K562 (cell line): Measurements from ENCODE around the gene MYOM1. TPM values are rescaled to one million over a fixed set of nuclear protein-coding genes. Genes with fewer than 3 reads are reported as not detected.

Source experiments
- ATAC-seq: fragments of 200-7000 bp; cut with Tn5 transposase; 3 replicates; pipeline ENCODE4 v1.9.1; 2020; ENCODE audit warnings: moderate library complexity
- BruUV-seq: library from RNA; stranded (reverse); fragments of 400-500 nt; replicated peaks from 2 replicates; lab custom pipeline; 2021; lab: Mats Ljungman, UMichigan
- CTCF ChIA-PET: fragments of 300-600 bp; formaldehyde crosslinking; extraction: SDS; loops from one replicate; lab custom pipeline; 2021; ENCODE audit warnings: low intra/inter-chr PET ratio; lab: Yijun Ruan, JAX
- POLR2A ChIA-PET: fragments of 300-600, 350-650 bp; sonication (Branson Sonifier 250); formaldehyde crosslinking; extraction: SDS; loops from one replicate; lab custom pipeline; 2021; ENCODE audit warnings: antibody characterized with exemption, inconsistent platforms; lab: Yijun Ruan, JAX
- DNase-seq, 4 experiments: peaks; one replicate each; pipeline versions ENCODE4 v3.0.0 to v3.0.0-alpha.2; 2011 to 2018; ENCODE audit warnings: low spot score in 3 of 4, mixed read lengths in 3 of 4; ENCODE audit errors: extremely low read depth in 1 of 4
- FAIRE-seq: peaks from 2 replicates; lab custom pipeline; 2011; peaks lifted over from hg19 to GRCh38; lab: Jason Lieb, UNC
- H2AFZ ChIP-seq: 2 replicates; pipeline ENCODE4 v1.6.0; 2011; ENCODE audit warnings: low read depth, low read length, control low read depth, inconsistent platforms
- H3K27ac ChIP-seq: fragments of 200-600 bp; 3 replicates; pipeline ENCODE4 v1.8.0; 2011; ENCODE audit warnings: low read depth, mild to moderate bottlenecking, control low read depth, inconsistent platforms, low read length, moderate library complexity, mixed read lengths; ENCODE audit errors: extremely low read depth
- H3K27me3 ChIP-seq, 2 experiments: fragments of 300-600 bp in 1 of 2; 2 replicates in 1 of 2; 3 replicates in 1 of 2; pipeline versions ENCODE4 v1.6.0 to v1.8.0; 2011; ENCODE audit warnings: inconsistent platforms in 2 of 2, low read length in 2 of 2, mild to moderate bottlenecking in 1 of 2, mixed read lengths in 1 of 2, moderate library complexity in 1 of 2; ENCODE audit not compliant: control insufficient read depth in 2 of 2, insufficient read depth in 2 of 2
- H3K36me3 ChIP-seq: fragments of 300-600 bp; 3 replicates; pipeline ENCODE4 v1.8.0; 2011; ENCODE audit warnings: mild to moderate bottlenecking, low read length, inconsistent platforms; ENCODE audit not compliant: control insufficient read depth, insufficient read depth
- H3K4me1 ChIP-seq, 2 experiments: fragments of 200-600 bp in 1 of 2; replicated peaks in 1 of 2; 2 replicates in 1 of 2; 3 replicates in 1 of 2; pipeline versions ENCODE4 v1.5.1 to v1.8.0; 2011; ENCODE audit warnings: inconsistent platforms in 2 of 2, low read length in 2 of 2, mild to moderate bottlenecking in 1 of 2, mixed read lengths in 1 of 2, moderate library complexity in 1 of 2; ENCODE audit not compliant: control insufficient read depth in 2 of 2, insufficient read depth in 2 of 2
- H3K4me2 ChIP-seq: 2 replicates; pipeline ENCODE4 v1.6.1; 2011; ENCODE audit warnings: low read length, control low read depth, inconsistent platforms, mixed read lengths; ENCODE audit not compliant: insufficient read depth
- H3K4me3 ChIP-seq: fragments of 200-600 bp; sonication (generic), shearing (Covaris generic); 2 replicates; pipeline ENCODE4 v1.5.1; 2016; ENCODE audit warnings: control low read depth, inconsistent platforms
- H3K79me2 ChIP-seq: fragments of 200-600 bp; 3 replicates; pipeline ENCODE4 v1.8.0; 2011; ENCODE audit warnings: low read length, inconsistent platforms; ENCODE audit not compliant: control insufficient read depth, insufficient read depth
- H3K9ac ChIP-seq, 2 experiments: 2 replicates each; pipeline versions ENCODE4 v1.6.0 to v1.6.1; 2011; ENCODE audit warnings: low read depth in 2 of 2, low read length in 2 of 2, control low read depth in 1 of 2, inconsistent platforms in 1 of 2, mild to moderate bottlenecking in 1 of 2, mixed read lengths in 1 of 2; ENCODE audit not compliant: insufficient read depth in 1 of 2
- H3K9me1 ChIP-seq: one replicate; pipeline ENCODE4 v1.6.0; 2011; ENCODE audit warnings: inconsistent platforms, mild to moderate bottlenecking, low read length, moderate library complexity; ENCODE audit not compliant: control insufficient read depth, insufficient read depth
- H3K9me3 ChIP-seq: replicated peaks from 2 replicates; pipeline ENCODE4 v1.5.1; 2011; ENCODE audit warnings: low read depth, low read length, inconsistent platforms; ENCODE audit not compliant: control insufficient read depth, insufficient read depth
- H4K20me1 ChIP-seq: replicated peaks from 2 replicates; pipeline ENCODE4 v1.6.1; 2011; ENCODE audit warnings: low read length, inconsistent platforms, mixed read lengths; ENCODE audit not compliant: control insufficient read depth, insufficient read depth
- ARNT ChIP-seq, 2 experiments: fragments of 450-650 bp; IDR thresholded peaks; 2 replicates each; pipeline ENCODE4 v1.6.1; 2016; ENCODE audit warnings: mild to moderate bottlenecking in 1 of 2
- BACH1 ChIP-seq: fragments of 200-800 bp; sonication (Bioruptor generic); IDR thresholded peaks from 2 replicates; pipeline ENCODE4 v1.6.1; 2016; ENCODE audit warnings: missing genetic modification characterization, missing compliant biosample characterization
- E4F1 ChIP-seq: fragments of 250-450 bp; sonication (Bioruptor Pico); IDR thresholded peaks from 2 replicates; pipeline ENCODE4 v1.5.0; 2021; ENCODE audit warnings: mild to moderate bottlenecking, borderline replicate concordance
- FIP1L1 ChIP-seq: fragments of 200-400 bp; formaldehyde crosslinking; IDR thresholded peaks from 2 replicates; pipeline ENCODE4 v1.6.1; 2018; ENCODE audit warnings: mild to moderate bottlenecking, low read depth, low read length; ENCODE audit not compliant: poor library complexity, severe bottlenecking
- MLX ChIP-seq, 2 experiments: fragments of 450-650 bp in 1 of 2; sonication (generic) in 1 of 2; formaldehyde crosslinking; conservative IDR thresholded peaks; 2 replicates each; pipeline versions ENCODE4 v1.4.0 to v1.8.1; 2020 to 2022; ENCODE audit warnings: mild to moderate bottlenecking in 1 of 2, missing genetic modification reagents in 1 of 2
- MTA1 ChIP-seq: fragments of 450-650 bp; IDR thresholded peaks from 2 replicates; pipeline ENCODE4 v1.6.1; 2017; ENCODE audit warnings: borderline replicate concordance
- NFATC3 ChIP-seq: fragments of 450-650 bp; IDR thresholded peaks from 2 replicates; pipeline ENCODE4 v1.6.1; 2017; ENCODE audit warnings: mild to moderate bottlenecking
- OTX1 ChIP-seq: fragments of 450-650 bp; formaldehyde crosslinking; IDR thresholded peaks from 2 replicates; pipeline ENCODE4 v1.4.0; 2022; ENCODE audit warnings: mild to moderate bottlenecking
- SIX5 ChIP-seq, 2 experiments: IDR thresholded peaks; 2 replicates each; pipeline ENCODE4 v1.6.1; 2011; ENCODE audit warnings: low read length in 2 of 2, borderline replicate concordance in 1 of 2, low read depth in 1 of 2, mild to moderate bottlenecking in 1 of 2, moderate library complexity in 1 of 2; ENCODE audit not compliant: insufficient read depth in 1 of 2
- STAT6 ChIP-seq: sonication (generic); formaldehyde crosslinking; IDR thresholded peaks from 2 replicates; pipeline ENCODE4 v1.8.1; 2023; ENCODE audit warnings: mild to moderate bottlenecking, missing genetic modification reagents
- ZNF175 ChIP-seq: fragments of 200-800 bp; sonication (Bioruptor generic); IDR thresholded peaks from 2 replicates; pipeline ENCODE4 v1.6.1; 2016; ENCODE audit warnings: low read depth, mild to moderate bottlenecking, missing genetic modification characterization, missing compliant biosample characterization
- ZNF197 ChIP-seq: fragments of 200-800 bp; sonication (Bioruptor generic); IDR thresholded peaks from 2 replicates; pipeline ENCODE4 v1.6.1; 2016; ENCODE audit warnings: low read depth, missing genetic modification characterization, missing compliant biosample characterization
- ZNF217 ChIP-seq: sonication (generic); formaldehyde crosslinking; IDR thresholded peaks from 2 replicates; pipeline ENCODE4 v1.8.0; 2022; ENCODE audit warnings: mild to moderate bottlenecking, missing genetic modification reagents
- whole genome bisulfite sequencing: fragments of 100-300 bp; shearing (Covaris generic); methylation state at CpG from one replicate; pipeline ENCODE4 v1.1.6; 2016; ENCODE audit warnings: low coverage, mixed read lengths; ENCODE audit not compliant: insufficient coverage; ENCODE audit errors: missing lambda C conversion rate; 5-methylcytosine and 5-hydroxymethylcytosine counted together
- in situ Hi-C: fragments of 300-500 bp; cut with MboI; formaldehyde crosslinking; loops from 4 replicates; pipeline ENCODE4 v1.15.0; 2018; ENCODE audit warnings: inconsistent platforms, mixed read lengths
- intact Hi-C: fragments of 100-400 bp; cut with micrococcal nuclease; formaldehyde crosslinking; loops from 2 replicates; pipeline ENCODE4 v1.14.2; 2022
- polyA plus RNA-seq, 8 experiments: library from polyadenylated mRNA; depleted of rRNA in 4 of 8; stranded (reverse) in 5 of 8; unstranded in 3 of 8; fragments of >200 nt; fragmentation: Nextera tagmentation in 2 of 8; fragmentation: Illumina TruSeq in 1 of 8; extraction: Ambion mirVana in 2 of 8; extraction: Trizol in 1 of 8; gene quantifications; 2 replicates each; pipeline versions ENCODE4 v1.2.1 to v1.2.3, GENCODE V29; 2011 to 2014; ENCODE audit warnings: inconsistent platforms in 1 of 8, missing spikeins in 1 of 8
- total RNA-seq, 7 experiments: library from RNA; depleted of rRNA in 6 of 7; stranded (reverse); fragments of >200 nt in 6 of 7; fragmentation: Illumina TruSeq in 2 of 7; extraction: Trizol in 2 of 7; gene quantifications; 2 replicates each; pipeline versions ENCODE4 v1.2.1 to v1.2.3, GENCODE V29; 2011 to 2021; ENCODE audit warnings: low replicate concordance in 1 of 7

The MYOM1 gene
- total and polyA plus RNA-seq, 9 of the 15 experiments (the other 6 are each of a cell fraction or from before 2014, with no cell fraction given): 0.01 to 0.62 (median 0.25) TPM

GRCh38 chr18:3189884-3190283, 29.9 kb downstream of the MYOM1 start:
- CTCF ChIA-PET: no interaction called here
- no peaks in the 10 kb centered on the region for H3K9me3 ChIP-seq
- WGBS: 11% methylated on average over 5 of the region's 5 CpGs
- DNase-seq: no peak
- H3K9me1 ChIP-seq: no peaks in the 10 kb centered on the region
- in situ Hi-C loops (no loop called here), intact Hi-C loops (no loop called here)
- no peaks in the 10 kb centered on the region for H4K20me1 ChIP-seq
- H3K27ac ChIP-seq: no peak overlapping the region
- H2AFZ ChIP-seq: no peak overlapping the region
- no peak overlapping the region for H3K4me3 ChIP-seq
- no peak overlapping the region for H3K4me2 ChIP-seq
- H3K4me1 ChIP-seq: 0 out of 5 replicates have a peak, but pooled peaks cover 0 to 3% of the 10 kb centered on the region in 2 experiments
- no peak for TF ChIP-seq MLX (CRISPR knock-in tag; conservative IDR thresholded peaks at IDR 0.05)
- no peak for TF ChIP-seq ZNF197
- no peak for TF ChIP-seq E4F1
- no peak for TF ChIP-seq ARNT (IDR thresholded peaks at IDR 0.05)
- no peak for TF ChIP-seq NFATC3
- TF ChIP-seq BACH1 (tag): no peak
- no peak for TF ChIP-seq STAT6
- TF ChIP-seq FIP1L1: no peak
- no peak for TF ChIP-seq SIX5 (IDR thresholded peaks at IDR 0.05; ENCODE audit: borderline replicate concordance in 1 of 2, insufficient read depth in 1 of 2, low read depth in 1 of 2, low read length in 2 of 2)
- TF ChIP-seq MTA1: no peak
- TF ChIP-seq ZNF175 (CRISPR knock-in tag): no peak
- TF ChIP-seq ZNF217 (CRISPR knock-in tag): no peak
- TF ChIP-seq OTX1 (CRISPR knock-in tag): no peak
- FAIRE-seq: no peak
- no peaks in the 10 kb centered on the region for H3K79me2 ChIP-seq
- H3K36me3 ChIP-seq: no peaks in the 10 kb centered on the region
- POLR2A ChIA-PET: interaction anchor here (1.2 kb wide), 1 partner anchor 10 kb away, joined by 4 read pairs; no protein-coding TSS in a partner anchor
- no peak overlapping the region for H3K9ac ChIP-seq
- H3K27me3 ChIP-seq: no peaks in the 10 kb centered on the region
- BruUV-seq: no TSS peak
- ATAC-seq: no peak
